B cell (primary cell): ENCODE measurements around the gene LIPI. TPM values are rescaled to one million over a fixed set of nuclear protein-coding genes. Genes with fewer than 3 reads are reported as not detected.

ENCODE experiments used
- ATAC-seq: fragments of 200-7000 bp; cut with Tn5 transposase; one replicate; pipeline ENCODE4 v1.10.0; 2021; ENCODE audit warnings: low read depth, mild to moderate bottlenecking, moderate number of reproducible peaks, moderate library complexity
- CTCF ChIA-PET: fragments of 350-600 bp; sonication (Branson Sonifier 250); formaldehyde crosslinking; loops from one replicate; lab custom pipeline; 2021; ENCODE audit warnings: antibody characterized with exemption, inconsistent platforms; lab: Charles Lee
- POLR2A ChIA-PET: fragments of 350-600 bp; sonication (Branson Sonifier 250); formaldehyde crosslinking; loops from one replicate; lab custom pipeline; 2021; ENCODE audit warnings: antibody characterized with exemption; lab: Charles Lee
- DNase-seq: peaks from one replicate; pipeline ENCODE4 v3.0.0; 2013
- H2AFZ ChIP-seq: 2 replicates; pipeline ENCODE4 v1.6.1; 2012; ENCODE audit warnings: mild to moderate bottlenecking, low read depth, low read length; ENCODE audit not compliant: insufficient read depth, poor library complexity, severe bottlenecking
- H3K27ac ChIP-seq, 2 donors: 1 replicate in 1 of 2; 2 replicates in 1 of 2; pipeline ENCODE4 v1.5.1; 2012 to 2013; ENCODE audit warnings: low read length in 2 of 2, mild to moderate bottlenecking in 2 of 2, moderate library complexity in 1 of 2
- H3K27me3 ChIP-seq, 4 experiments: fragments of 200-600 bp in 1 of 4; sonication (generic) in 1 of 4; replicated peaks in 1 of 4; 1 replicate in 2 of 4; 2 replicates in 2 of 4; pipeline versions ENCODE4 v1.6.1 to v1.7.0; 2013 to 2016; ENCODE audit warnings: low read length in 3 of 4, mild to moderate bottlenecking in 2 of 4, mixed read lengths in 1 of 4, moderate library complexity in 1 of 4; ENCODE audit not compliant: insufficient read depth in 4 of 4, control insufficient read depth in 3 of 4; ENCODE audit errors: control extremely low read depth in 1 of 4
- H3K36me3 ChIP-seq, 2 experiments: replicated peaks in 1 of 2; 1 replicate in 1 of 2; 2 replicates in 1 of 2; pipeline versions ENCODE4 v1.6.1 to v1.7.1; 2013; ENCODE audit warnings: low read length in 1 of 2; ENCODE audit not compliant: insufficient read depth in 2 of 2, control insufficient read depth in 1 of 2; ENCODE audit errors: control extremely low read depth in 1 of 2, extremely low read depth in 1 of 2
- H3K4me1 ChIP-seq, 2 donors: fragments of 200-600 bp in 1 of 2; sonication (generic) in 1 of 2; 1 replicate in 1 of 2; 2 replicates in 1 of 2; pipeline versions ENCODE4 v1.5.1 to v1.6.1; 2013 to 2017; ENCODE audit warnings: low read length in 2 of 2; ENCODE audit not compliant: control insufficient read depth in 2 of 2, insufficient read depth in 2 of 2
- H3K4me2 ChIP-seq: replicated peaks from 2 replicates; pipeline ENCODE3; 2012; ENCODE audit warnings: mild to moderate bottlenecking, low read depth, low read length; ENCODE audit not compliant: poor library complexity, severe bottlenecking
- H3K4me3 ChIP-seq, 5 experiments: fragments of 200-600 bp in 1 of 5; sonication (generic) in 1 of 5; 1 replicate in 3 of 5; 2 replicates in 2 of 5; pipeline versions ENCODE4 v1.5.1 to v1.7.0; 2011 to 2016; ENCODE audit warnings: low read length in 4 of 5, mild to moderate bottlenecking in 4 of 5, low read depth in 2 of 5, control low read depth in 1 of 5, moderate library complexity in 1 of 5; ENCODE audit not compliant: insufficient read depth in 1 of 5; ENCODE audit errors: control extremely low read depth in 1 of 5, extremely low read depth in 1 of 5
- H3K79me2 ChIP-seq: fragments of 200-600 bp; sonication (generic); one replicate; pipeline ENCODE4 v1.6.0; 2016; ENCODE audit warnings: low read length; ENCODE audit not compliant: control insufficient read depth, insufficient read depth
- H3K9ac ChIP-seq: fragments of 200-600 bp; sonication (generic); 2 replicates; pipeline ENCODE4 v1.6.1; 2017; ENCODE audit warnings: mild to moderate bottlenecking, low read length, moderate library complexity
- H3K9me3 ChIP-seq, 3 donors: one replicate each; pipeline versions ENCODE4 v1.6.1 to v1.7.1; 2013; ENCODE audit warnings: low read length in 2 of 3; ENCODE audit not compliant: control insufficient read depth in 2 of 3, insufficient read depth in 1 of 3; ENCODE audit errors: control extremely low read depth in 1 of 3
- H4K20me1 ChIP-seq: 2 replicates; pipeline ENCODE4 v1.6.0; 2012; ENCODE audit warnings: mild to moderate bottlenecking, low read length; ENCODE audit not compliant: insufficient read depth, control insufficient read depth, poor library complexity, severe bottlenecking
- H3K27ac Mint-ChIP-seq: one replicate; pipeline ENCODE4 v1.8.0; 2021; ENCODE audit warnings: mixed read lengths
- H3K27me3 Mint-ChIP-seq: one replicate; pipeline ENCODE4 v1.8.0; 2021; ENCODE audit warnings: mixed read lengths
- H3K4me1 Mint-ChIP-seq: one replicate; pipeline ENCODE4 v1.8.0; 2021; ENCODE audit warnings: mixed read lengths
- H3K4me3 Mint-ChIP-seq: one replicate; pipeline ENCODE4 v1.8.0; 2021; ENCODE audit warnings: mixed read lengths
- H3K9me3 Mint-ChIP-seq: one replicate; pipeline ENCODE4 v1.8.0; 2022; ENCODE audit warnings: mixed read lengths; ENCODE audit not compliant: insufficient read depth
- CTCF ChIP-seq: fragments of 200-600 bp; IDR thresholded peaks from one replicate; pipeline ENCODE4 v1.8.0; 2022; ENCODE audit warnings: antibody characterized with exemption, mild to moderate bottlenecking
- EZH2 ChIP-seq: IDR thresholded peaks from 2 replicates; pipeline ENCODE4 v1.6.1; 2012; ENCODE audit warnings: borderline replicate concordance, low read depth, mild to moderate bottlenecking, moderate library complexity, low read length; ENCODE audit not compliant: insufficient read depth, poor library complexity, severe bottlenecking
- WGBS: methylation state at CpG from one replicate; pipeline ENCODE4 v1.1.5; 2013; ENCODE audit warnings: missing lambda C conversion rate; ENCODE audit not compliant: insufficient coverage; 5-methylcytosine and 5-hydroxymethylcytosine counted together
- intact Hi-C: fragments of 100-400 bp; cut with micrococcal nuclease; formaldehyde crosslinking; loops from one replicate; pipeline ENCODE4 v1.10.0; 2022
- polyA plus RNA-seq: library from polyadenylated mRNA; depleted of rRNA; stranded (reverse); fragments of >200 nt; gene quantifications from 2 replicates; pipeline ENCODE4 v1.2.3, GENCODE V29; 2012
- total RNA-seq, 2 donors: library from RNA; stranded (reverse); fragments of 120-200 nt in 1 of 2; gene quantifications; 1 replicate in 1 of 2; 2 replicates in 1 of 2; pipeline versions ENCODE4 v1.2.3 to v1.2.4, GENCODE V29; 2013 to 2022

LIPI gene
- total and polyA plus RNA-seq, 2 donors (not counting 1 experiment from before 2014, with no cell fraction given), result not detected

GRCh38 chr21:14243874-14244273, 33.1 kb upstream of the LIPI start:
- Histone ChIP-seq H3K4me3 (no peak overlapping the region), H3K79me2 (no peaks in the 10 kb centered on the region), H2AFZ (no peak overlapping the region), H3K27ac (no peak overlapping the region), H3K9me3 (no peaks in the 10 kb centered on the region), H3K4me1 (no peaks in the 10 kb centered on the region), H3K27me3 (peaks cover 0 to 5% (median 0%) of the 10 kb centered on the region in 4 experiments), H3K4me2 (no peak overlapping the region), H3K36me3 (no peaks in the 10 kb centered on the region), H4K20me1 (no peaks in the 10 kb centered on the region), H3K9ac (no peak overlapping the region)
- DNase-seq (no peak), ATAC-seq (no peak)
- no CpG with 5 or more reads among the region's 2 CpGs for WGBS
- Mint-ChIP-seq H3K4me1 (peaks cover 8% of the 10 kb centered on the region), H3K4me3 (no peak overlapping the region), H3K9me3 (no peaks in the 10 kb centered on the region), H3K27ac (no peak overlapping the region), H3K27me3 (peaks cover 10% of the 10 kb centered on the region)
- CTCF ChIA-PET, result interaction anchor here (1.3 kb wide), 1 partner anchor 9 kb away, joined by 4 read pairs; no protein-coding TSS in a partner anchor
- intact Hi-C loops, result no loop called here
- POLR2A ChIA-PET, result no interaction called here
- no peak for TF ChIP-seq CTCF

- ATAC-seq, result no peak
- Histone ChIP-seq H3K4me1 (no peaks in the 10 kb centered on the region), H4K20me1 (no peaks in the 10 kb centered on the region), H3K9ac (no peak overlapping the region), H3K4me2 (no peak overlapping the region), H3K9me3 (no peaks in the 10 kb centered on the region), H3K27ac (no peak overlapping the region), H3K4me3 (no peak overlapping the region), H3K36me3 (no peaks in the 10 kb centered on the region), H3K79me2 (no peaks in the 10 kb centered on the region), H2AFZ (no peak overlapping the region), H3K27me3 (peaks cover 0 to 5% (median 0%) of the 10 kb centered on the region in 4 experiments)
- no CpG with 5 or more reads among the region's 1 CpG for WGBS
- no peak overlapping the region for H3K27ac Mint-ChIP-seq
- no peak overlapping the region for H3K4me3 Mint-ChIP-seq
- TF ChIP-seq CTCF (no peak), EZH2 (no peak)
- ChIA-PET POLR2A (no interaction called here), CTCF (interaction anchor here (1.3 kb wide), 1 partner anchor 10 kb away, joined by 4 read pairs; no protein-coding TSS in a partner anchor)
- peaks cover 8% of the 10 kb centered on the region for H3K4me1 Mint-ChIP-seq
- no peak for DNase-seq
- H3K27me3 Mint-ChIP-seq, result peaks cover 7% of the 10 kb centered on the region
- H3K9me3 Mint-ChIP-seq, result no peaks in the 10 kb centered on the region
- intact Hi-C loops, result no loop called here
Observed at GRCh38 chr21:14243461-14243860, 32.7 kb upstream of the LIPI start.
